WTC11 (cell line): ENCODE measurements around the gene VCX3A. TPM values are rescaled to one million over a fixed set of nuclear protein-coding genes. Genes with fewer than 3 reads are reported as not detected.
"Not testable (repeated sequence)": the region's sequence is repeated elsewhere in the genome, so short reads cannot be mapped to it uniquely, and the experiment has no call there.

ENCODE experiments used
- ATAC-seq: fragments of 200-7000 bp; cut with Tn5 transposase; 2 replicates; pipeline ENCODE4 v1.10.0; 2021; ENCODE audit warnings: mild to moderate bottlenecking, moderate library complexity
- Bru-seq: library from RNA; stranded (reverse); fragments of 400-500 nt; gene quantifications from one replicate; lab custom pipeline; 2021; lab: Mats Ljungman, UMichigan
- CTCF ChIA-PET: fragments of 300-600 bp; sonication (Branson Sonifier 250); formaldehyde crosslinking; loops from one replicate; lab custom pipeline; 2021; ENCODE audit warnings: antibody characterized with exemption; lab: Charles Lee
- POLR2A ChIA-PET: fragments of 350-600 bp; sonication (Branson Sonifier 250); formaldehyde crosslinking; loops from one replicate; lab custom pipeline; 2021; ENCODE audit warnings: antibody characterized with exemption; lab: Charles Lee
- DNase-seq: peaks from one replicate; pipeline ENCODE4 v3.0.0; 2021; ENCODE audit warnings: low spot score
- H3K27ac Mint-ChIP-seq: 2 replicates; pipeline ENCODE4 v1.8.0; 2021; ENCODE audit warnings: mixed read lengths
- H3K27me3 Mint-ChIP-seq: 2 replicates; pipeline ENCODE4 v1.8.0; 2021; ENCODE audit warnings: low read depth, mild to moderate bottlenecking, moderate library complexity, mixed read lengths
- H3K36me3 Mint-ChIP-seq: 2 replicates; pipeline ENCODE4 v1.8.0; 2021; ENCODE audit warnings: mixed read lengths
- H3K4me1 Mint-ChIP-seq: 2 replicates; pipeline ENCODE4 v1.8.0; 2022; ENCODE audit warnings: mixed read lengths
- H3K4me3 Mint-ChIP-seq: 2 replicates; pipeline ENCODE4 v1.8.0; 2021; ENCODE audit warnings: mild to moderate bottlenecking, moderate library complexity, mixed read lengths
- H3K9me3 Mint-ChIP-seq: 2 replicates; pipeline ENCODE4 v1.8.0; 2021; ENCODE audit warnings: mixed read lengths
- ARID4B ChIP-seq: sonication (generic); formaldehyde crosslinking; IDR thresholded peaks from 2 replicates; pipeline ENCODE4 v1.8.0; 2023; ENCODE audit warnings: missing genetic modification reagents, mild to moderate bottlenecking, borderline replicate concordance
- ATF1 ChIP-seq: sonication (generic); formaldehyde crosslinking; IDR thresholded peaks from 2 replicates; pipeline ENCODE4 v1.8.1; 2023; ENCODE audit warnings: mild to moderate bottlenecking, moderate library complexity, missing genetic modification reagents
- CBFB ChIP-seq: sonication (generic); formaldehyde crosslinking; IDR thresholded peaks from 2 replicates; pipeline ENCODE4 v1.8.1; 2022; ENCODE audit warnings: mild to moderate bottlenecking, low read depth, missing genetic modification reagents
- CDX4 ChIP-seq: fragments of 250-450 bp; sonication (Bioruptor Pico); IDR thresholded peaks from 2 replicates; pipeline ENCODE4 v1.9.0; 2021; ENCODE audit warnings: moderate library complexity, mild to moderate bottlenecking, inconsistent platforms, borderline replicate concordance
- E2F1 ChIP-seq: sonication (generic); formaldehyde crosslinking; IDR thresholded peaks from 2 replicates; pipeline ENCODE4 v1.8.0; 2022; ENCODE audit warnings: mild to moderate bottlenecking, missing genetic modification reagents
- ELF4 ChIP-seq: sonication (generic); formaldehyde crosslinking; IDR thresholded peaks from 2 replicates; pipeline ENCODE4 v1.8.1; 2022; ENCODE audit warnings: low read depth, mild to moderate bottlenecking, moderate library complexity, missing genetic modification reagents
- EMX1 ChIP-seq: fragments of 250-450 bp; sonication (Bioruptor Pico); IDR thresholded peaks from 2 replicates; pipeline ENCODE4 v1.8.0; 2021; ENCODE audit warnings: mild to moderate bottlenecking
- ERG ChIP-seq: fragments of 250-450 bp; sonication (Bioruptor Pico); IDR thresholded peaks from 2 replicates; pipeline ENCODE4 v1.8.0; 2021; ENCODE audit warnings: mild to moderate bottlenecking
- ETV6 ChIP-seq: sonication (generic); formaldehyde crosslinking; IDR thresholded peaks from 2 replicates; pipeline ENCODE4 v1.8.1; 2022; ENCODE audit warnings: mild to moderate bottlenecking, missing genetic modification reagents
- IRF1 ChIP-seq: sonication (generic); formaldehyde crosslinking; IDR thresholded peaks from 2 replicates; pipeline ENCODE4 v1.8.0; 2023; ENCODE audit warnings: missing genetic modification reagents
- NR2C2 ChIP-seq: sonication (generic); formaldehyde crosslinking; IDR thresholded peaks from 2 replicates; pipeline ENCODE4 v1.8.0; 2022; ENCODE audit warnings: mild to moderate bottlenecking, missing genetic modification reagents
- TCF7 ChIP-seq: sonication (generic); formaldehyde crosslinking; IDR thresholded peaks from 2 replicates; pipeline ENCODE4 v1.8.0; 2022; ENCODE audit warnings: mild to moderate bottlenecking, low read depth, missing genetic modification reagents, moderate library complexity
- TEAD1 ChIP-seq: sonication (generic); formaldehyde crosslinking; IDR thresholded peaks from 2 replicates; pipeline ENCODE4 v1.8.0; 2022; ENCODE audit warnings: mild to moderate bottlenecking, missing genetic modification reagents
- TP53 ChIP-seq: sonication (generic); formaldehyde crosslinking; IDR thresholded peaks from 2 replicates; pipeline ENCODE4 v1.8.1; 2023; ENCODE audit warnings: mild to moderate bottlenecking, missing genetic modification reagents
- ZNF263 ChIP-seq: sonication (generic); formaldehyde crosslinking; IDR thresholded peaks from 2 replicates; pipeline ENCODE4 v1.8.1; 2022; ENCODE audit warnings: low read depth, mild to moderate bottlenecking, moderate library complexity, missing genetic modification reagents
- ZNF416 ChIP-seq: fragments of 250-450 bp; sonication (Bioruptor Pico); IDR thresholded peaks from 2 replicates; pipeline ENCODE4 v1.9.0; 2021; ENCODE audit warnings: mild to moderate bottlenecking, inconsistent platforms
- ZNF532 ChIP-seq: fragments of 250-450 bp; sonication (Bioruptor Pico); IDR thresholded peaks from 2 replicates; pipeline ENCODE4 v1.9.0; 2021; ENCODE audit warnings: mild to moderate bottlenecking, borderline replicate concordance
- long read RNA-seq, 3 experiments: library from RNA in 1 of 3; library from capped mRNA in 1 of 3; library from polyadenylated mRNA in 1 of 3; unstranded in 2 of 3; stranded (forward) in 1 of 3; transcript quantifications; one replicate each; pipeline ENCODE4 v2.0.0, GENCODE V29; 2021
- total RNA-seq: library from RNA; stranded (reverse); gene quantifications from 3 replicates; pipeline ENCODE4 v1.2.3, GENCODE V29; 2021

The VCX3A gene
- 0.25 to 0.76 TPM (median 0.55 TPM) in 3 replicates for total RNA-seq
- Bru-seq, nascent RNA: not detected
- long read RNA-seq, experiment 1: 0 reads
- long read RNA-seq, experiment 2: 0 reads
- long read RNA-seq, experiment 3, partial matches to known transcripts: 0 of 1 reads
- long read RNA-seq, experiment 3, other reads (novel, unspliced or antisense): 1 of 1 reads

GRCh38 chrX:6535018-6535417, at the start of gene VCX3A:
Gene VCX3A, minus strand, starts transcription at chrX:6535118. Its CDS starts 621 bp downstream, at chrX:6534497.
- ATAC-seq, H3K27me3 Mint-ChIP-seq, CTCF ChIA-PET, H3K4me3 Mint-ChIP-seq, H3K4me1 Mint-ChIP-seq, H3K9me3 Mint-ChIP-seq, DNase-seq, H3K36me3 Mint-ChIP-seq, POLR2A ChIA-PET, H3K27ac Mint-ChIP-seq: not testable (repeated sequence)

- Mint-ChIP-seq H3K27ac (no peak overlapping the region), H3K4me1 (0 out of 2 replicates have a peak, but pooled peaks cover 3% of the 10 kb centered on the region), H3K27me3 (no peaks in the 10 kb centered on the region), H3K36me3 (no peaks in the 10 kb centered on the region), H3K9me3 (no peaks in the 10 kb centered on the region), H3K4me3 (no peak overlapping the region)
- CTCF ChIA-PET: interaction anchor here (0.7 kb wide), 1 partner anchor 632 kb away, joined by 3 read pairs; no protein-coding TSS in a partner anchor
- POLR2A ChIA-PET: no interaction called here
- no peak; the same call in 1 of the 2 replicates for ATAC-seq
- TF ChIP-seq NR2C2 (CRISPR knock-in tag) (no peak), TEAD1 (CRISPR knock-in tag) (no peak), CDX4 (CRISPR knock-in tag) (no peak), ETV6 (CRISPR knock-in tag) (no peak), EMX1 (CRISPR knock-in tag) (no peak), ERG (no peak), ZNF263 (CRISPR knock-in tag) (no peak)
- peak; percentile 33 for DNase-seq
Measured at GRCh38 chrX:6574762-6575161, 39.8 kb upstream of the VCX3A start.

- Mint-ChIP-seq H3K36me3 (no peaks in the 10 kb centered on the region), H3K4me3 (no peak overlapping the region), H3K27me3 (no peaks in the 10 kb centered on the region), H3K4me1 (peaks cover 11% of the 10 kb centered on the region), H3K27ac (no peak overlapping the region), H3K9me3 (peaks cover 5% of the 10 kb centered on the region; the same call in 1 of the 2 replicates)
- POLR2A ChIA-PET: no interaction called here
- CTCF ChIA-PET: no interaction called here
- no peak for DNase-seq
- ATAC-seq: no peak
- TF ChIP-seq ARID4B (CRISPR knock-in tag) (no peak), TP53 (CRISPR knock-in tag) (no peak), ZNF532 (CRISPR knock-in tag) (no peak), ZNF263 (CRISPR knock-in tag) (no peak), E2F1 (CRISPR knock-in tag) (no peak), ZNF416 (CRISPR knock-in tag) (no peak), ELF4 (CRISPR knock-in tag) (no peak), IRF1 (CRISPR knock-in tag) (no peak), ATF1 (CRISPR knock-in tag) (no peak), TCF7 (CRISPR knock-in tag) (no peak), EMX1 (CRISPR knock-in tag) (no peak), CBFB (CRISPR knock-in tag) (no peak), ERG (no peak)
Measured at GRCh38 chrX:6568031-6568430, 33.1 kb upstream of the VCX3A start.
